Loucy (cell line): Measurements from ENCODE around the gene CASKIN2.

Experiments
- H2AFZ ChIP-seq: fragments of 200-600 bp; sonication (generic); 2 replicates; pipeline ENCODE4 v1.6.0; 2016; ENCODE audit warnings: antibody characterized with exemption, mild to moderate bottlenecking, low read length, moderate library complexity
- H3F3A ChIP-seq: fragments of 200-600 bp; 2 replicates; pipeline ENCODE4 v1.6.0; 2016; ENCODE audit warnings: antibody characterized with exemption, low read depth, mild to moderate bottlenecking
- H3K27me3 ChIP-seq: fragments of 200-600 bp; sonication (generic); 2 replicates; pipeline ENCODE4 v1.6.1; 2014; ENCODE audit warnings: low read length, mild to moderate bottlenecking; ENCODE audit not compliant: insufficient read depth, poor library complexity, severe bottlenecking
- H3K36me3 ChIP-seq: fragments of 200-600 bp; sonication (generic); 2 replicates; pipeline ENCODE4 v1.6.1; 2016; ENCODE audit warnings: low read length; ENCODE audit not compliant: insufficient read depth
- H3K4me1 ChIP-seq: fragments of 200-600 bp; sonication (generic); 2 replicates; pipeline ENCODE4 v1.5.1; 2014; ENCODE audit warnings: low read length, mild to moderate bottlenecking; ENCODE audit not compliant: insufficient read depth, poor library complexity, severe bottlenecking
- H3K4me2 ChIP-seq: fragments of 200-600 bp; sonication (generic); 2 replicates; pipeline ENCODE4 v1.6.0; 2014; ENCODE audit warnings: antibody characterized with exemption, low read length, low read depth, mild to moderate bottlenecking; ENCODE audit not compliant: poor library complexity, severe bottlenecking
- H3K4me3 ChIP-seq: fragments of 200-600 bp; sonication (generic); 2 replicates; pipeline ENCODE4 v1.5.1; 2014; ENCODE audit warnings: low read length, mild to moderate bottlenecking, mixed read lengths; ENCODE audit not compliant: poor library complexity, severe bottlenecking
- H3K79me2 ChIP-seq: fragments of 200-600 bp; sonication (generic); 2 replicates; pipeline ENCODE4 v1.6.1; 2014; ENCODE audit warnings: low read length; ENCODE audit not compliant: insufficient read depth
- H3K9ac ChIP-seq: fragments of 200-600 bp; sonication (generic); 2 replicates; pipeline ENCODE4 v1.6.0; 2014; ENCODE audit warnings: mild to moderate bottlenecking, low read depth, low read length, moderate library complexity; ENCODE audit not compliant: poor library complexity, severe bottlenecking
- H3K9me2 ChIP-seq: fragments of 200-600 bp; sonication (generic); replicated peaks from 2 replicates; pipeline ENCODE4 v1.6.1; 2016; ENCODE audit warnings: low read depth, low read length, mixed read lengths
- H3K9me3 ChIP-seq: fragments of 200-600 bp; sonication (generic); 2 replicates; pipeline ENCODE4 v1.6.1; 2014; ENCODE audit warnings: mild to moderate bottlenecking, antibody characterized with exemption, low read length, low read depth; ENCODE audit not compliant: insufficient read depth
- H4K20me1 ChIP-seq: fragments of 200-600 bp; sonication (generic); 2 replicates; pipeline ENCODE4 v1.6.0; 2014; ENCODE audit warnings: antibody characterized with exemption, low read length, mild to moderate bottlenecking; ENCODE audit not compliant: insufficient read depth, poor library complexity, severe bottlenecking
- CTCF ChIP-seq: fragments of 200-600 bp; sonication (generic); conservative IDR thresholded peaks from 2 replicates; pipeline ENCODE4 v1.5.1; 2014; ENCODE audit warnings: mild to moderate bottlenecking, antibody characterized with exemption, low read length
- EZH2phosphoT487 ChIP-seq: fragments of 200-600 bp; IDR thresholded peaks from 2 replicates; pipeline ENCODE4 v1.6.1; 2018; ENCODE audit warnings: antibody characterized with exemption, mild to moderate bottlenecking, moderate library complexity, borderline replicate concordance

The CASKIN2 gene

GRCh38 chr17:75551266-75551665 is 35.9 kb upstream of the CASKIN2 start:
- Histone ChIP-seq H3K27me3 (no peaks in the 10 kb centered on the region), H4K20me1 (no peaks in the 10 kb centered on the region), H3K4me3 (no peak overlapping the region), H3F3A (no peaks in the 10 kb centered on the region), H3K4me2 (no peak overlapping the region), H3K79me2 (no peaks in the 10 kb centered on the region), H3K9me2 (no peaks in the 10 kb centered on the region), H3K4me1 (no peaks in the 10 kb centered on the region), H3K36me3 (no peaks in the 10 kb centered on the region), H2AFZ (no peak overlapping the region), H3K9ac (no peak overlapping the region), H3K9me3 (no peaks in the 10 kb centered on the region)
- no peak for TF ChIP-seq CTCF
- no peak for TF ChIP-seq EZH2phosphoT487

- H3K27me3 ChIP-seq, result no peaks in the 10 kb centered on the region
- no peaks in the 10 kb centered on the region for H3K79me2 ChIP-seq
- H3K36me3 ChIP-seq, result no peaks in the 10 kb centered on the region
- H3K4me2 ChIP-seq, result no peak overlapping the region
- no peaks in the 10 kb centered on the region for H3K9me3 ChIP-seq
- H4K20me1 ChIP-seq, result no peaks in the 10 kb centered on the region
- H2AFZ ChIP-seq, result no peak overlapping the region
- H3K9me2 ChIP-seq, result no peaks in the 10 kb centered on the region
- H3K9ac ChIP-seq, result no peak overlapping the region
- TF ChIP-seq CTCF (no peak), EZH2phosphoT487 (no peak)
- H3K4me3 ChIP-seq, result no peak overlapping the region
- no peaks in the 10 kb centered on the region for H3F3A ChIP-seq
- no peaks in the 10 kb centered on the region for H3K4me1 ChIP-seq
Measured at GRCh38 chr17:75550139-75550465, 34.8 kb upstream of the CASKIN2 start.

GRCh38 chr17:75549246-75550138 is 34.2 kb upstream of the CASKIN2 start:
- H3K36me3 ChIP-seq, result no peaks in the 10 kb centered on the region
- H4K20me1 ChIP-seq, result no peaks in the 10 kb centered on the region
- no peak overlapping the region for H3K9ac ChIP-seq
- TF ChIP-seq CTCF, result no peak
- no peak for TF ChIP-seq EZH2phosphoT487
- no peak overlapping the region for H3K4me2 ChIP-seq
- H3F3A ChIP-seq, result no peaks in the 10 kb centered on the region
- no peak overlapping the region for H3K4me3 ChIP-seq
- H3K79me2 ChIP-seq, result no peaks in the 10 kb centered on the region
- no peak overlapping the region for H2AFZ ChIP-seq
- no peaks in the 10 kb centered on the region for H3K4me1 ChIP-seq
- no peaks in the 10 kb centered on the region for H3K27me3 ChIP-seq
- H3K9me3 ChIP-seq, result no peaks in the 10 kb centered on the region
- H3K9me2 ChIP-seq, result no peaks in the 10 kb centered on the region
